ENCODE results near the gene EEF2K. TPM values are rescaled to one million over a fixed set of nuclear protein-coding genes. Genes with fewer than 3 reads are reported as not detected.
"Not testable (repeated sequence)": the region's sequence is repeated elsewhere in the genome, so short reads cannot be mapped to it uniquely, and the experiment has no call there.

The EEF2K gene
- total and polyA plus RNA-seq, 12 donors = 4.9 to 28.3 (median 16.6) TPM

- Histone ChIP-seq H3K4me3 (peak overlapping the region in 1 of 4 donors; percentile 51), H3K27me3 (no peaks in the 10 kb centered on the region), H3K27ac (peak overlapping the region in 4 of 5 donors; percentile 4 to 86 (median 67)), H3K36me3 (replicated peaks in 1 of 2) (no peaks in the 10 kb centered on the region), H3K4me1 (replicated peaks in 1 of 2) (peaks cover 27 to 32% of the 10 kb centered on the region in 2 donors), H3K9me3 (replicated peaks in 1 of 3) (no peaks in the 10 kb centered on the region)
- DNase-seq = no peak
- no peak for TF ChIP-seq POLR2A (IDR thresholded peaks at IDR 0.05)
- TF ChIP-seq CTCF (IDR thresholded peaks at IDR 0.05) = no peak
- intact Hi-C loops (cut with DNase I) = loop anchor here in 1 of 2 donors (5.0 kb wide), 1 partner anchor 102 kb away; the partner anchor contains the start of gene POLR3E
These were observed 10.7 kb upstream of the EEF2K start for GRCh38 chr16:22195445-22195694.

- Histone ChIP-seq H3K4me1 (replicated peaks in 1 of 2) (peaks cover 27 to 32% of the 10 kb centered on the region in 2 donors), H3K36me3 (replicated peaks in 1 of 2) (no peaks in the 10 kb centered on the region), H3K9me3 (replicated peaks in 1 of 3) (no peaks in the 10 kb centered on the region), H3K4me3 (peak overlapping the region in 2 of 4 donors; percentile 34 to 51), H3K27ac (peak overlapping the region; percentile 57 to 86 (median 68)), H3K27me3 (no peaks in the 10 kb centered on the region)
- peak; percentile 81 to 98 (median 91) for DNase-seq
- WGBS, 4 donors = 1 to 3% (median 2%) methylated on average over 38 to 39 of the region's 39 CpGs
- intact Hi-C loops (cut with DNase I) = loop anchor here (2.0 to 5.0 kb wide), 2 partner anchors 101 kb away; partner anchors contain the start of gene POLR3E (in 2 of the 2)
- TF ChIP-seq CTCF (IDR thresholded peaks at IDR 0.05) = peak; percentile 80 to 98 (median 88)
- peak; percentile 38 to 54 for TF ChIP-seq POLR2A (IDR thresholded peaks at IDR 0.05)
These were observed 10.2 kb upstream of the EEF2K start for GRCh38 chr16:22195695-22196558.

GRCh38 chr16:22196559-22197168 lies 9.4 kb upstream of the EEF2K start:
- DNase-seq; H3K9me3 ChIP-seq (replicated peaks in 1 of 3); H3K36me3 ChIP-seq (replicated peaks in 1 of 2); H3K27me3 ChIP-seq; H3K4me3 ChIP-seq: not testable (repeated sequence)
- H3K4me1 ChIP-seq (replicated peaks in 1 of 2) = peaks cover 24 to 29% of the 10 kb centered on the region in 2 donors
- peak overlapping the region in 1 of 5 donors; percentile 86 for H3K27ac ChIP-seq
- intact Hi-C loops (cut with DNase I) = loop anchor here (2.0 to 5.0 kb wide), 2 partner anchors 100 to 101 kb away; partner anchors contain the start of gene POLR3E (in 2 of the 2)
- 44 to 54% (median 48%) methylated on average over 20 of the region's 20 CpGs for WGBS, 4 donors

- Histone ChIP-seq H3K36me3 (replicated peaks in 1 of 2) (no peaks in the 10 kb centered on the region), H3K27ac (peak overlapping the region; percentile 78 to 93 (median 89)), H3K27me3 (no peaks in the 10 kb centered on the region), H3K4me3 (no peak overlapping the region), H3K4me1 (replicated peaks in 1 of 2) (peaks cover 13 to 17% of the 10 kb centered on the region in 2 donors), H3K9me3 (replicated peaks in 1 of 3) (no peaks in the 10 kb centered on the region)
- no peak for DNase-seq
- 61 to 72% (median 67%) methylated on average over 5 to 7 of the region's 7 CpGs for WGBS, 4 donors
- intact Hi-C loops (cut with DNase I) = loop anchor here in 1 of 2 donors (5.0 kb wide), 1 partner anchor 99 kb away; the partner anchor contains the start of gene POLR3E
- TF ChIP-seq CTCF (IDR thresholded peaks at IDR 0.05) (no peak), POLR2A (IDR thresholded peaks at IDR 0.05) (no peak)
These were observed 7.4 kb upstream of the EEF2K start for GRCh38 chr16:22198547-22199293.

Measured in adrenal gland (tissue), 12 donors.